ENCODE results near the gene PRICKLE2.

- TF ChIP-seq CTCF (IDR thresholded peaks at IDR 0.05 in 8 of 11, conservative IDR thresholded peaks at IDR 0.05 in 3 of 11), result no peak
- no peak for TF ChIP-seq POLR2AphosphoS5 (IDR thresholded peaks at IDR 0.05)
- no peak for TF ChIP-seq POLR2A (IDR thresholded peaks at IDR 0.05)
Measured at GRCh38 chr3:64147211-64147610, 78.1 kb downstream of the PRICKLE2 start.

Measured in spleen (tissue), 7 donors.